GM21619 (cell line): Measurements from ENCODE around the gene MX2.
A peak's percentile ranks its signal among the peaks of the same experiment; 100 is the strongest.
"Not testable (repeated sequence)": the region's sequence is repeated elsewhere in the genome, so short reads cannot be mapped to it uniquely, and the experiment has no call there.

Experiments used
- ATAC-seq: cut with Tn5 transposase; IDR thresholded peaks from one replicate; pipeline ENCODE4 v1.9.1; 2021; ENCODE audit not compliant: unreplicated experiment

MX2 gene

GRCh38 chr21:41361786-41362604, at the start of gene MX2:
Gene MX2, plus strand, starts transcription at chr21:41362027. Its CDS starts 14,880 bp downstream, at chr21:41376907.
- ATAC-seq = peak; percentile 61

GRCh38 chr21:41313285-41314164, 48.3 kb upstream of the MX2 start:
- ATAC-seq = not testable (repeated sequence)

- ATAC-seq = no peak
Observed at GRCh38 chr21:41315726-41316125, 46.1 kb upstream of the MX2 start.

GRCh38 chr21:41316200-41317062, 45.4 kb upstream of the MX2 start, which contains the start of gene FAM3B:
Gene FAM3B, plus strand, starts transcription at chr21:41316801. Its CDS starts 79 bp downstream, at chr21:41316880.
- no peak for ATAC-seq

- ATAC-seq = no peak
Observed at GRCh38 chr21:41317063-41317392, 44.8 kb upstream of the MX2 start.

- ATAC-seq = no peak
Observed at GRCh38 chr21:41317458-41317857, 44.4 kb upstream of the MX2 start.

- ATAC-seq = no peak
Observed at GRCh38 chr21:41318218-41318617, 43.6 kb upstream of the MX2 start.

GRCh38 chr21:41319273-41319672, 42.6 kb upstream of the MX2 start:
- ATAC-seq = no peak

GRCh38 chr21:41321211-41321907, 40.5 kb upstream of the MX2 start:
- ATAC-seq = no peak

GRCh38 chr21:41321908-41322495, 39.8 kb upstream of the MX2 start:
- no peak for ATAC-seq

- ATAC-seq = no peak
Observed at GRCh38 chr21:41322496-41323382, 39.1 kb upstream of the MX2 start.

GRCh38 chr21:41325138-41325912, 36.5 kb upstream of the MX2 start:
- ATAC-seq = no peak

GRCh38 chr21:41326414-41327080, 35.3 kb upstream of the MX2 start:
- no peak for ATAC-seq

- no peak for ATAC-seq
Observed at GRCh38 chr21:41327753-41328152, 34.1 kb upstream of the MX2 start.

GRCh38 chr21:41328660-41329607, 32.9 kb upstream of the MX2 start:
- ATAC-seq = no peak

GRCh38 chr21:41333752-41334151, 28.1 kb upstream of the MX2 start:
- ATAC-seq = no peak

- no peak for ATAC-seq
Observed at GRCh38 chr21:41337515-41337914, 24.3 kb upstream of the MX2 start.
